H1 (cell line): ENCODE data around the gene TXNIP. TPM values are rescaled to one million over a fixed set of nuclear protein-coding genes. Genes with fewer than 3 reads are reported as not detected.
A peak's percentile ranks its signal among the peaks of the same experiment; 100 is the strongest.

Source experiments
- CTCF ChIA-PET: fragments of 300-600 bp; sonication (Branson Sonifier 250); formaldehyde crosslinking; loops from one replicate; lab custom pipeline; 2021; ENCODE audit not compliant: partially characterized antibody; lab: Charles Lee
- POLR2A ChIA-PET: fragments of 300-600 bp; sonication (Branson Sonifier 250); formaldehyde crosslinking; loops from one replicate; lab custom pipeline; 2021; ENCODE audit warnings: inconsistent platforms; ENCODE audit not compliant: partially characterized antibody; lab: Charles Lee
- DNase-seq, 2 experiments: peaks; one replicate each; pipeline versions ENCODE4 v3.0.0 to v3.0.0-alpha.2; 2010 to 2022; ENCODE audit warnings: low spot score in 2 of 2, low read depth in 1 of 2, mixed read lengths in 1 of 2
- FAIRE-seq: peaks from 2 replicates; lab custom pipeline; 2011; peaks lifted over from hg19 to GRCh38; lab: Jason Lieb, UNC
- H2AFZ ChIP-seq: 2 replicates; pipeline ENCODE4 v1.8.1; 2012; ENCODE audit warnings: low read length, inconsistent platforms
- H2AK5ac ChIP-seq: 2 replicates; pipeline ENCODE4 v1.6.1; 2013; ENCODE audit warnings: low read depth, low read length
- H2BK120ac ChIP-seq: replicated peaks from 2 replicates; pipeline ENCODE3; 2013; ENCODE audit warnings: low read depth, low read length, inconsistent platforms
- H2BK12ac ChIP-seq: 2 replicates; pipeline ENCODE4 v1.6.1; 2013; ENCODE audit warnings: low read depth, low read length
- H2BK15ac ChIP-seq: 2 replicates; pipeline ENCODE4 v1.6.1; 2013; ENCODE audit warnings: low read length
- H2BK20ac ChIP-seq: 2 replicates; pipeline ENCODE4 v1.6.1; 2013; ENCODE audit warnings: low read length
- H2BK5ac ChIP-seq: 2 replicates; pipeline ENCODE4 v1.6.1; 2013; ENCODE audit warnings: low read depth, low read length
- H3K14ac ChIP-seq: 2 replicates; pipeline ENCODE4 v1.6.1; 2013; ENCODE audit warnings: inconsistent platforms; ENCODE audit not compliant: insufficient read length
- H3K18ac ChIP-seq: 2 replicates; pipeline ENCODE4 v1.6.1; 2013; ENCODE audit warnings: low read length; ENCODE audit errors: extremely low read depth
- H3K23ac ChIP-seq: 2 replicates; pipeline ENCODE4 v1.6.1; 2013; ENCODE audit warnings: inconsistent platforms; ENCODE audit not compliant: insufficient read length
- H3K23me2 ChIP-seq: 2 replicates; pipeline ENCODE4 v1.6.1; 2013; ENCODE audit warnings: low read depth, low read length
- H3K27ac ChIP-seq: 2 replicates; pipeline ENCODE4 v1.6.1; 2011; ENCODE audit warnings: low read depth, low read length, inconsistent platforms
- H3K27me3 ChIP-seq, 4 experiments: replicated peaks in 1 of 4; 1 replicate in 1 of 4; 2 replicates in 3 of 4; pipeline versions ENCODE4 v1.6.1 to v1.8.1; 2011 to 2013; ENCODE audit warnings: low read length in 3 of 4, mild to moderate bottlenecking in 3 of 4, inconsistent platforms in 2 of 4, mixed read lengths in 2 of 4, moderate library complexity in 1 of 4; ENCODE audit not compliant: control insufficient read depth in 3 of 4, insufficient read depth in 3 of 4; ENCODE audit errors: extremely low read depth in 1 of 4
- H3K36me3 ChIP-seq, 4 experiments: 2 replicates each; pipeline versions ENCODE4 v1.6.1 to v1.8.1; 2011 to 2013; ENCODE audit warnings: mild to moderate bottlenecking in 4 of 4, low read length in 3 of 4, moderate library complexity in 2 of 4, control low read depth in 1 of 4, inconsistent platforms in 1 of 4; ENCODE audit not compliant: insufficient read depth in 4 of 4, control insufficient read depth in 2 of 4
- H3K4ac ChIP-seq: replicated peaks from 2 replicates; pipeline ENCODE3; 2013; ENCODE audit warnings: low read length, low read depth, mixed read lengths, inconsistent platforms; ENCODE audit not compliant: insufficient read length
- H3K4me1 ChIP-seq, 4 experiments: replicated peaks in 1 of 4; 1 replicate in 1 of 4; 2 replicates in 3 of 4; pipeline versions ENCODE4 v1.6.1 to v1.8.1; 2011 to 2013; ENCODE audit warnings: low read length in 3 of 4, inconsistent platforms in 2 of 4, mixed read lengths in 1 of 4; ENCODE audit not compliant: insufficient read depth in 4 of 4, control insufficient read depth in 3 of 4
- H3K4me2 ChIP-seq, 2 experiments: 2 replicates each; pipeline versions ENCODE4 v1.6.1 to v1.8.1; 2011 to 2013; ENCODE audit warnings: low read depth in 2 of 2, low read length in 2 of 2, control low read depth in 1 of 2, inconsistent platforms in 1 of 2, mild to moderate bottlenecking in 1 of 2; ENCODE audit not compliant: insufficient read depth in 1 of 2
- H3K4me3 ChIP-seq, 4 experiments: fragments of 200-600, 300-600 bp in 1 of 4; sonication (generic), shearing (Covaris generic), sonication (Bioruptor Twin) in 1 of 4; 2 replicates each; pipeline versions ENCODE4 v1.5.1 to v1.8.1; 2011 to 2016; ENCODE audit warnings: low read length in 4 of 4, low read depth in 3 of 4, control low read depth in 2 of 4, inconsistent platforms in 2 of 4, mild to moderate bottlenecking in 2 of 4, mixed read lengths in 1 of 4, moderate library complexity in 1 of 4; ENCODE audit not compliant: insufficient read depth in 2 of 4; ENCODE audit errors: extremely low read depth in 1 of 4
- H3K56ac ChIP-seq: replicated peaks from 2 replicates; pipeline ENCODE3; 2013; ENCODE audit warnings: low read depth, mild to moderate bottlenecking, mixed read lengths, low read length, inconsistent platforms; ENCODE audit not compliant: insufficient read length
- H3K79me1 ChIP-seq: 2 replicates; pipeline ENCODE4 v1.6.1; 2013; ENCODE audit warnings: low read depth, low read length, control low read depth
- H3K79me2 ChIP-seq, 2 experiments: 2 replicates each; pipeline versions ENCODE4 v1.6.1 to v1.8.1; 2012 to 2013; ENCODE audit warnings: low read length in 2 of 2, mild to moderate bottlenecking in 2 of 2, inconsistent platforms in 1 of 2; ENCODE audit not compliant: insufficient read depth in 2 of 2, control insufficient read depth in 1 of 2
- H3K9ac ChIP-seq, 4 experiments: replicated peaks in 1 of 4; 1 replicate in 1 of 4; 2 replicates in 3 of 4; pipeline versions ENCODE4 v1.6.1 to v1.8.1; 2011 to 2013; ENCODE audit warnings: low read depth in 3 of 4, low read length in 3 of 4, control low read depth in 2 of 4, mild to moderate bottlenecking in 2 of 4, moderate library complexity in 2 of 4, inconsistent platforms in 1 of 4; ENCODE audit errors: extremely low read depth in 1 of 4
- H3K9me3 ChIP-seq, 2 experiments: 2 replicates each; pipeline versions ENCODE4 v1.6.1 to v1.8.1; 2012 to 2013; ENCODE audit warnings: mild to moderate bottlenecking in 2 of 2, moderate library complexity in 2 of 2, control low read depth in 1 of 2, inconsistent platforms in 1 of 2, low read depth in 1 of 2, low read length in 1 of 2, mixed read lengths in 1 of 2; ENCODE audit not compliant: insufficient read depth in 2 of 2
- H4K20me1 ChIP-seq, 2 experiments: replicated peaks in 1 of 2; 2 replicates each; pipeline versions ENCODE3 to v1.8.1; 2011 to 2013; ENCODE audit warnings: inconsistent platforms in 2 of 2, low read length in 2 of 2, mild to moderate bottlenecking in 1 of 2; ENCODE audit not compliant: insufficient read depth in 2 of 2, control insufficient read depth in 1 of 2
- H4K5ac ChIP-seq: 2 replicates; pipeline ENCODE4 v1.6.1; 2013; ENCODE audit warnings: low read length, low read depth, mixed read lengths, inconsistent platforms; ENCODE audit not compliant: insufficient read length
- H4K8ac ChIP-seq: 2 replicates; pipeline ENCODE4 v1.8.0; 2013; ENCODE audit warnings: mild to moderate bottlenecking, moderate library complexity, low read length, inconsistent platforms; ENCODE audit not compliant: insufficient read depth; ENCODE audit errors: extremely low read depth
- H4K91ac ChIP-seq: replicated peaks from 2 replicates; pipeline ENCODE3; 2013; ENCODE audit warnings: low read length, mixed read lengths, inconsistent platforms; ENCODE audit not compliant: insufficient read length
- EZH2 ChIP-seq: fragments of 200-600 bp; sonication (generic); IDR thresholded peaks from 2 replicates; pipeline ENCODE4 v1.7.1; 2012; ENCODE audit warnings: low read depth, mild to moderate bottlenecking, moderate library complexity, low read length, inconsistent platforms; ENCODE audit not compliant: severe bottlenecking
- SUZ12 ChIP-seq: fragments of 200-600 bp; sonication (generic); IDR thresholded peaks from 2 replicates; pipeline ENCODE4 v1.6.1; 2012; ENCODE audit warnings: mild to moderate bottlenecking, inconsistent platforms, low read length, moderate library complexity, mixed read lengths
- YY1 ChIP-seq: IDR thresholded peaks from 2 replicates; pipeline ENCODE4 v1.6.1; 2011; ENCODE audit warnings: low read depth, mild to moderate bottlenecking, low read length
- WGBS, 2 experiments: shearing (Covaris generic) in 1 of 2; methylation state at CpG; one replicate each; pipeline versions ENCODE4 v1.1.6 to v1.1.7; 2013 to 2015; ENCODE audit warnings: low lambda C conversion rate in 2 of 2, mixed read lengths in 2 of 2, inconsistent platforms in 1 of 2, low coverage in 1 of 2, missing lambda C conversion rate in 1 of 2; ENCODE audit not compliant: insufficient replicate concordance in 2 of 2, insufficient coverage in 1 of 2, insufficient read length in 1 of 2; ENCODE audit errors: extremely low coverage in 1 of 2, missing lambda C conversion rate in 1 of 2; 5-methylcytosine and 5-hydroxymethylcytosine counted together
- polyA plus RNA-seq, 7 experiments: library from polyadenylated mRNA; depleted of rRNA in 3 of 7; stranded (reverse) in 5 of 7; unstranded in 2 of 7; fragments of >200 nt in 5 of 7; fragments of 200-250 nt in 2 of 7; gene quantifications; 1 replicate in 5 of 7; 2 replicates in 1 of 7; 4 replicates in 1 of 7; pipeline versions ENCODE4 v1.2.1 to v1.2.3, GENCODE V29; 2011 to 2013; ENCODE audit warnings: missing spikeins in 2 of 7, mixed read lengths in 2 of 7
- total RNA-seq: library from RNA; stranded (reverse); fragmentation: NEBNext Ultra II Directional; extraction: Animal tissue kit (Norgen Biotek cat#: 25700); gene quantifications from 2 replicates; pipeline ENCODE4 v1.2.1, GENCODE V29; 2021

Gene TXNIP
- total and polyA plus RNA-seq, 2 of the 8 experiments (the other 6 are each of a cell fraction or from before 2014, with no cell fraction given), result 12.3 to 56.8 TPM

- Histone ChIP-seq H3K4me1 (peaks cover 0 to 20% (median 11%) of the 10 kb centered on the region in 4 experiments; a peak in 6 of 7 replicates), H4K91ac (no peak overlapping the region), H3K14ac (no peak overlapping the region), H3K4me3 (peak overlapping the region; percentile 56 to 85 (median 82); a peak in 7 of 8 replicates), H4K20me1 (peaks cover 0 to 2% of the 10 kb centered on the region in 2 experiments), H4K5ac (no peak overlapping the region), H3K4me2 (peak overlapping the region; percentile 93 to 98), H3K56ac (no peak overlapping the region), H2BK120ac (no peak overlapping the region), H3K23ac (no peak overlapping the region), H2AK5ac (no peak overlapping the region), H3K27ac (no peak overlapping the region), H2BK12ac (peak overlapping the region; percentile 68; the same call in 1 of the 2 replicates), H3K18ac (no peak overlapping the region), H2BK20ac (no peak overlapping the region), H3K9me3 (no peaks in the 10 kb centered on the region), H2AFZ (0 out of 2 replicates have a peak overlapping the region, but pooled peaks have one; percentile 9), H2BK15ac (no peak overlapping the region; the same call in 1 of the 2 replicates), H3K4ac (no peak overlapping the region), H3K23me2 (peaks cover 23% of the 10 kb centered on the region), H3K9ac (no peak overlapping the region)
- CTCF ChIA-PET, result interaction anchor here (1.6 to 3.6 kb wide), 3 partner anchors 17 to 71 kb away, joined by 4 to 17 read pairs (median 8); no protein-coding TSS in a partner anchor
- peak in 1 of 2 experiments; percentile 60 for DNase-seq
- TF ChIP-seq SUZ12 (peak; percentile 36; the same call in 1 of the 2 replicates), YY1 (no peak), EZH2 (peak; percentile 55)
- TF ChIP-seq, all 59 proteins: peak for 2
- POLR2A ChIA-PET, result interaction anchor here (0.7 to 5.3 kb wide), 8 partner anchors 10 to 89 kb away, joined by 3 to 31 read pairs (median 6); partner anchors contain the start of genes RBM8A and TXNIP
- peaks cover 25 to 57% (median 51%) of the 10 kb centered on the region in 4 experiments for H3K27me3 ChIP-seq
- WGBS, 2 experiments, result 6% methylated on average over 21 of the region's 36 CpGs; no CpG with 5 or more reads in 1 of the 2 experiments
- H3K36me3 ChIP-seq, result no peaks in the 10 kb centered on the region
- no peaks in the 10 kb centered on the region for H3K79me2 ChIP-seq
- no peak overlapping the region for H2BK5ac ChIP-seq
- no peak overlapping the region for H4K8ac ChIP-seq
- no peaks in the 10 kb centered on the region for H3K79me1 ChIP-seq
- no peak for FAIRE-seq
Observed at GRCh38 chr1:145962157-145963102, 33.9 kb downstream of the TXNIP start.
